IPS-18c (cell line): Measurements from ENCODE around the gene OXCT1.

ENCODE experiments used
- H3K4me3 ChIP-seq: 2 replicates; pipeline ENCODE4 v1.7.0; 2013; ENCODE audit warnings: low read depth, mild to moderate bottlenecking, low read length, moderate library complexity; ENCODE audit not compliant: insufficient read depth
- H3K9me3 ChIP-seq: one replicate; pipeline ENCODE4 v1.6.1; 2013; ENCODE audit warnings: mild to moderate bottlenecking, low read length, moderate library complexity; ENCODE audit not compliant: control insufficient read depth, insufficient read depth

OXCT1 gene

DNA sequence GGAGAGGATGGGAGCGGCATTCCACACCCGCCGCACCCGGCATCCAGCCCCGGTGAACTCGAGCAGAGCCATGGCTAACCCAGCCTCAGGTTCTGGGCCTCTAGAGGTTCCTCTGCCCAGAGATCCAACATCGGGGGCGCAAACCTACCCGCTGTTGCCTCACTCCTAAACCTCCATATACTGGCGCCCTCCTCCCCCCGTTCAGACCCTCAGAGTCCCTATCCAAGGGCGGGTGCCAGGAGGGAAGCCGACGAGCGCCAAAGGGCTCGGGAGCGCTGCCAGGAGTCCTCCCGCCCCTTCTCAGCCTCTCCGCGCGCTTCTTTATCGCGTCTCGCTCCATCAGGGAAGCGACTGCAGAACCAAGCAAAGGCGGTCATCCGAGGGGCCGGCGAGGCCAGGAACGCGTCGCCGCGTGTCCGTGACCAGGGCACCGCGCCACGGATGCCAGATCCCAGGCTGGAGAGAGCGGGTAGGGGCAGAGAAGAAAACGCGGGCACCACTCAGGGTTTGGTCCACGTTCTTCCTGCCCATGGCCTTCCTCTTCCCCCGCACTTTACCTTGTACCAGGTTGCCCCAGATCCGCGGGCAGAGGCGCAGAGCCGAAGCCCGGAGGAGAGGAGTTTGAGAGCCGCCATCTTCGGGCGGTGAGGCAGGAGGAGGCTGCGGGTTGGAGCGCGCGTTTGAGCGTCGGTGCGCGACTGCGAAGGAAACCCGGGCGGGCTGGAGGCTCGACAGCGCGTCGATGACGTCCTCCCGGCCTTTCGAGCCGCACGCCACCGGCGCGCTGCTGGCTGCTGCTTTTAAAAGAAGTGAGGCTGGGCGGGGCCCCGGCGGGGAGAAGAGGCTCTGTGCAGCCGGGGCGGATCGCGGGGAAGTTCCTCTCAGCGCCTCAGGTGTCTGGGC, at the start of gene OXCT1:
TSS of gene OXCT1 (minus strand) at position 702 of the 903 bp plus-strand sequence. CDS start at position 635, 67 bp downstream.
- no peaks in the 10 kb centered on the region for H3K9me3 ChIP-seq
- peak within 1 kb of the TSS; percentile 95 for H3K4me3 ChIP-seq

DNA sequence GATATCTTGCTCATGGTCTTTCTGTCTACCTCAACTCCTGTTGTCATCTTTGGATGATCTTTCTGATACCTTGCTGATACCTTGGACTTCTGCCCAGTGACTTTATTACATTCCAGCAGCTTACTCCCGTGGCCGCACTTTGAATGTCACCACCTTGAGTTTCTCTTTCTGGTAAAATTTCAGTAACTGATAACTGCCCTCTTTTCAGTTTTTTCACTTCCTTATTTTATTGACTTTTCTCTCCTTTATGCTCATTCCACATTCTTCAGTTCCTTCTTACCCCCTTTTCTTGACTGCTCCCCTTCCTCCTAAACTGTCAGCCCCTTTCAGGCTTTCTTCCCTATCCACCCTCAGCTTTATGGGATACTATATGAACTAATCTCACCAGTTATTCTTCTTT, 47.9 kb upstream of the OXCT1 start:
- Histone ChIP-seq H3K4me3 (no peak overlapping the region), H3K9me3 (no peaks in the 10 kb centered on the region)

DNA sequence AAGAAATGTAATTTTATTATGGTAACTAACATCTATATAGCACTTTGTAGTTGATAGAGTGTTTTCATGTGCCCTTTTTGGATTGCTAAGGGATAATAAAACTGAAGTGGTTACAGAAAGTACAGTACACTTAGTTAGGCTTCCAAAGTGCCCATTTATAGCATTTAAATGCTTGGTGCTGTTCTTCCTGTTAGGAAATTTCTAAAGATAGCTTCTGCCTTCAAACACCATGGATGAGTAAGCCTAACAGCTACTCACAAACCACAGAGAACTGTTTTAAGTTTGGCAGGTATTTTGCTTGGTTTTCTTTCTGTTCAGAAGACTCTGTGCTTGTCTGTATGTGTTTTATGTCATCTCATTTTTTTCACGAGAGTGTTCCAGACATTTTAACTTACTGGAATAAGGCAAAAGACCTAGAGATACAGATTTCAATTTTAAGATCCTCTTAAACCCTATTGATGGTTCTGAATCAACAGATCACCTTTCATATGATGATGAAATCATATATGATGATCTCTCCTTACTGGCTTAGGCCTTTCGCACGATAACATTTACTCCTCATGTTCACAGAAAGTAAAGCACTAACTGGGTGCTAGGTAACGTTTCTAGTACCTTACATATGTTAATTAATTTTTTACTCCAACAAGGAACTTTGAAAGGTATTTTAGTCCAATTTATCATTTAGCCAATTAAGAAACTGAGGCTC, 38.3 kb upstream of the OXCT1 start:
- no peak overlapping the region for H3K4me3 ChIP-seq
- H3K9me3 ChIP-seq, result no peaks in the 10 kb centered on the region

DNA sequence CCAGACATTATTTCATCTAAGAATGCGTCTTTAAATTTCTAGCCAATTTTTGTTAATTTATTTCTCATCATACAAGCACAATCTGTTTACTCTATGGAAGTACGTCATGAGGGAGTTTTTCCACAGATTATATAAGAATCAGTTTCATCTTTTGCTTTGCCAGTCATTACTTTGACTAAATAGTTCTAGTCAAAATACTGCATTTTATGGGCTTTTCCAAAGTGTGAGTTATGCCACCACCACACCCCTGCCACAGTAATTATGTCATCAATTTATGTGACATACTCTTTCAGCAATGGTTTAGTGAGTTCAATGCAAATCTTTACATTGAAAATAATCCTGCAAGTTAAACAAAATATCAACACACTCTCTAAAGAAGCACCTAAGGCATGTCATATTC, 35.9 kb upstream of the OXCT1 start:
- H3K9me3 ChIP-seq, result no peaks in the 10 kb centered on the region
- no peak overlapping the region for H3K4me3 ChIP-seq

DNA sequence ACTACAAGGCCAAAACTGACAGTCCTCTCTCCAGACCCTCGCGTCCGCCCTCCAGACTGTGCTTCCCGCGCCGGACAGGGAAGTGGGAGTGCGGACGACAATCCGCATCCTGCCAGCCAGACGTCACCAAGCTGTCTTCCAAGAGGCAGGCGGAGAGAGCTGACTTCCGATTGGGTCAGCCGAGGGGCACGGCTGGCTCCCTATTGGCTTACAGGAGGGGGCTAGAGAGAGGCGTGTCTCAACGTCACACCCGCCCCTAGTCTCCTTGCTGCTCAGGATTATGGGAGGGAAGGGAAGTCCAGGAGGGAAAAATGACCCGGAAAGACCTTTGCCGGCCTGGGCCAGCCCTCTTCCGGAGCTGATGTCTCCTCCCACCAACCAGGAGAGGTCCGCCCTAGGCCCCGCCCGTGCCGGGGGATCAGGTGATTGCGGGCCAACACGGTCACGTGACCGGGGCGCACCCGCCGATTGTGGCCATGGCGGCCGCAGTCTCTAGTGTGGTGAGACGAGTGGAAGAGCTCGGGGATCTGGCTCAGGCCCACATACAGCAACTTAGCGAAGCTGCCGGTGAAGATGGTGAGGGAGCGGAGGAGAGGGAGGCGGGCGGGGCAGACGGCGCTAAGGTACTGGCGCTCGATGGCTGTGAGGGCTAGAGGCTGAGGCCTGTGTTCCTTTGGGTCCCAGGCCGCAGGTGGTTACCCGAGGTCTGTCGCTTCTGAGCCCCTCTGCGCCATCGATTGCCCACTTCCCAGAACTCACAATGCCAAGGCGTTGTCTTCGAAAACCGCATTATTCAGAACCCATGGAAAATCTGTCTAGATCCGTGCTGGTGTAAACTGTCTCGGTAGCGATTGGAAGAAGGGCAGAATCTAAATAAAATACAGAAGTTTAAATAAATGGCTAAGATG, 33.9 kb upstream of the OXCT1 start, which contains the start of gene RIMOC1:
TSS of gene RIMOC1 (plus strand) at position 453 of the 908 bp plus-strand sequence. CDS start at position 477, 24 bp downstream.
- peak within 1 kb of the TSS; percentile 81 for H3K4me3 ChIP-seq
- no peaks in the 10 kb centered on the region for H3K9me3 ChIP-seq

DNA sequence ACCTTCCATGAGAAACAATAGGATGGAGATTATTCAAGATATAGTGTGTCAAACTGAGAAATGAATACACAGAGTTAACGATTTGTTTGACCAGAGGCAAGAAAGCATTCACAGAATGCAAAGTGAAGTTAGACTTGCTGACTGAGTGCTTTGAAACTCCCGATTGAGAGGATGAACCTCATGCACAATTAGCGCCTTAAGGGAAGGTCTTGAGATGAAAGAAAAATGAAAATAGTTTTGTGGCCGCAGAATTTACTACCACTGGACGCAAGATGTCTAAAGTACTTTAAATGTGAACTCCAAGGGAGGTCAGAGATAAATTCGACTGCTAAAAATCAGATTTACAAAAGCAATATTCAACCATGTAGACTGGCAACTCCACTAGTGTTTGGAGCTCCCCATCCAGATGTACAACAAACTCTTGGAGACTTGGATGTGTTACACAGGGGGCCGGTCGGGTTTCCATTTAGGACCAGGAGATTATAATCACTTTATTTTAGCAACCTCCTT, 33.2 kb upstream of the OXCT1 start:
- H3K9me3 ChIP-seq, result no peaks in the 10 kb centered on the region
- H3K4me3 ChIP-seq, result peak overlapping the region; percentile 68

DNA sequence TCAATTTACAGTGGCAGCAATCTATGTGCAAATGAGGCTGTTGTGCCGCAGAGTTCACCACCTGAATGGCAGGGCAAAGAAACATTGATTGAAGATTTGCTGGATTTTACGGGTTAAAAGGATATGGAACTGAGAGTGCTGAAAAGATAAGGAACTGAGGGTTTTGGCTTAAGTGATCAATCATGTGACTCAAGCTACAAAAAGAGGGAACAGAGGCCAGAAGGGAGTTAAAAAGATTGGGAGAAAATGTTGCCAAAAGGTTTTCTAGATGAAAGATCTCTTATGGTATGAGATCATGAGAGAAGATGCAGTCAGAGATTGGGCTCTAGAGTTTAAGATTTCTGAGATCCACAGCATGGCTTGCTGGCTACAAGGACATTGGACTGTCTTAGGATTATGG, 26.0 kb upstream of the OXCT1 start:
- Histone ChIP-seq H3K4me3 (no peak overlapping the region), H3K9me3 (no peaks in the 10 kb centered on the region)

DNA sequence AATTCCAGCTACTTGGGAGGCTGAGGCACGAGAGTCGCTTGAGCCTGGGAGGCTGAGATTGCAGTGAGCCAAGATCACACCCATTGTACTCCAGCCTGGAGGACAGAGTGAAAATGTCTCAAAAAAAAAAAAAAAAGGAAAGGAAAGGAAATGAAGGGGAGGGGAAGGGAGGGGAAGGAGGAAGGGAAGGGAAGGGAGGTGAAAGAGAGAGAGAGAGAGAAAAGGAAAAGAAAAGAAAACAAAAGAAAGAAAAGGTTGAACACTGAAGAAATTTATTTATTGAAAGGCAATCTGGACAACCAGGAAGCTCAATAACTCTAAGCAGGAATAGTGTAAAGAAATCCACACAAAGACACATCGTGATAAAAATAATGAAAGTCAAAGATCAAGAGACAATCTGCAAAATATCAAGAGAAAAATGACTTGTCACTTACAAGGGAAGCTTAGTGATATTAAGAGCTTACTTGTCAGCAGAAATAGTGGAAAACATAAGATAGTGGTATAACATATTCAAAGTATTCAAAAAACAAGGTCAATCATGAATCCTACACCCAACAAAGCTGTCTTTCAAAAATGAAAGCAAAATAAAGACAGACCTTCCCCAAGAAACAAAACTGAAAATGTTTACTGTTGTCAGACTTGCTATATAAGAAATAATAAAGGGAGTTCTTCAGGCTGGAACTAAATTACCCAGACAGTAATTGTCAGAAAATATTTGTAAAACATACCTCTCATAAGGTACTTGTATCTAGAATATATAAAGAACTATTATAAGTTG, 23.0 kb upstream of the OXCT1 start:
- H3K9me3 ChIP-seq, result no peaks in the 10 kb centered on the region
- no peak overlapping the region for H3K4me3 ChIP-seq

DNA sequence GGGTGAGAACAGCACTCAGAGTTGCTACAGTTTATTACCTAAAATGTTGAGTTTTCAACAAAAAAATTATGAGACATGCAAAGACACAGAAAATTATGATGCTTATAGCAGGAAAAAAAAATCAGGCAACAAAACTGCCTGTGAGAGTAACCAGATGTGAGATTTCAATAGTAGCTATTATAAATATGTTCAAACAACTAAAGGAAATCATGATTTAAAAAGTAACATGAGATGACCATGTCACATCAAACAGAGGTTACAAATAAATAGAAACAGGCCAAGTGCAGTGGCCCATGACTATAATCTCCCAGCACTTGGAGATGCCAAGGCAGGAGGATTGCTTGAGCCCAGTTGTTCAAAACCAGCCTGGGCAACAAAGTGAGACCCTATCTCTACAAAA, 21.8 kb upstream of the OXCT1 start:
- no peak overlapping the region for H3K4me3 ChIP-seq
- no peaks in the 10 kb centered on the region for H3K9me3 ChIP-seq

DNA sequence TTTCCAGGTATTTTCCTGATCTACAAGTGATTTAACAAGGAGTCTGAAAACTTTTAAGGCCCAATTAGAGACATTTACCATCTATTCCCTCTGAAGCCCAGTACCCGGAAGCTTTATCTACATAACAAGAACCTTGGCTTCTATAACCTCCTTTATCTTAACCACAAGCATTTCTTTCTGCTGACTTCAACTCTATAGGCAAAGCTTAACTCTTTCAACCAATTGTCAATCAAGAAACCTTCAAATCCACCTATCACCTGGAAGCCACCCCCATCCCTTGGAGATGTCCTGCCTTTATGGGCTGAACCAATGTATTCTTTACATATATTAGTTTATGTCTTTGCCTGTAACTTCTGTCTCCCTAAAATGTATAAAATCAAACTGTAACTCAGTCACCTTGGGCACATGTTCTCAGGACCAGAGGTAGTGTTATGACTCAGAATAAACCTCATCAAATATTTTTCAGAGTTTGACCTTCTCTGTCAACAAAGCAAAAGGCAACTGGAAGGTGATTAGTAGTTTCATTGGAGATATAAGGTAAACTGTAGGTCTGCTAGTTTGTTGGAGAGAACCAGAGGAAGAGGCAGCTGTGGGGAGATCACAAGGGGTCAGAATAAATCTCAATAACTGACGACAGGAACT, 21.0 kb upstream of the OXCT1 start:
- no peak overlapping the region for H3K4me3 ChIP-seq
- no peaks in the 10 kb centered on the region for H3K9me3 ChIP-seq

DNA sequence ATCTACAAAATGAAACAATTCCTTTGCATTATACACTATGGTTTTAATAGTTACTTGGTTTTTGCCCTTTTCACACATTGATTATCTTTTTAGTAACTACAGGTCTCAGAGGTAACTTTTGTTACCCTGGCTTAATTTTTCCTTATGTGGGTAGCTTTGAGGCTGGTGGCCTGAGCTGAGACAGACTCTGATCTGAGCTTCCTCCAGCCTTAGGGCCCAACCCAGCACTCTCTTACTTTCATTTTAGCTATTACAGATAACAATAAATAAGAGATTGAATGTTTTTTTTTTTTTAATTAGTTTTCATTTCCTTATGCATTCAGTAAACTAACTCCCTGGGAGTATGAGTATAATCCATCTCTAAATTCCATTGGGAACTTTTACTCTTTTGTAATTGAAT, 15.1 kb upstream of the OXCT1 start:
- peaks cover 2% of the 10 kb centered on the region for H3K9me3 ChIP-seq
- no peak overlapping the region for H3K4me3 ChIP-seq

DNA sequence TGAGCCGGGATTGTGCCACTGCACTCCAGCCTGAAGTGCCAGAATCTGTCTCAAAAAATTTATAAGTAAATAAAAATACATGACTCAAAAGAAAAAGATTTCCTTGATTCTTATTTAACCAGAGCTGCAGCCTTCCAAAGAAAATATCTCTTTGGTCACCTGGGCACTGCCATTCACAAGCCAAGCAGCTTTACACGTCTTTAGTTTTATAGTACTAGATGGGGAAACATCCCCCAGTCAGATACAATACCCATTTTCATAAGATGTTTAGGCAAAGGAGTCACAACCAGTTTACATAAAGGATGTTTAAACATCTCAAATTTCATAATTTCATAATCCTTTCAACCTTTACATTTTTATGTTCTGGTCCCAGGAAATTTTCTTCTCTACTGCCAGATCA, 13.7 kb upstream of the OXCT1 start:
- H3K9me3 ChIP-seq, result peaks cover 2% of the 10 kb centered on the region
- H3K4me3 ChIP-seq, result no peak overlapping the region

DNA sequence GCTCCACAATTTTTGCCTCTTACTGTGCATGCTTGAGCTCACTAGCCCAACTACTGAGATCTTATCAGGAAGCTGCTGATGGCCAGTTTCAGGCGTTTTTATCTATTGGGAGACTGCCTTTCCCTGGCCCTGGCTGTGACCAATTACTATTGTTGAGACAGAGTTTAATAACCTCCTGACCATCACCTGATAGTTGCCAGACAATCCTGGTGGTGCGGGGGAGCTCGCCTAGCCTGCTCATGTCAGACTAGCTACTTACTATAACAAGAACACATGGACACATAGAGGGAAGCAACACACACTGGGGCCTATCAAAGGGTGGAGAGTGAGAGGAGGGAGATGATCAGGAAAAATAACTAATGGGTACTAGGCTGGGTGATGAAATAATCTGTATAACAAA, 13.0 kb upstream of the OXCT1 start:
- Histone ChIP-seq H3K4me3 (no peak overlapping the region), H3K9me3 (peaks cover 2% of the 10 kb centered on the region)

DNA sequence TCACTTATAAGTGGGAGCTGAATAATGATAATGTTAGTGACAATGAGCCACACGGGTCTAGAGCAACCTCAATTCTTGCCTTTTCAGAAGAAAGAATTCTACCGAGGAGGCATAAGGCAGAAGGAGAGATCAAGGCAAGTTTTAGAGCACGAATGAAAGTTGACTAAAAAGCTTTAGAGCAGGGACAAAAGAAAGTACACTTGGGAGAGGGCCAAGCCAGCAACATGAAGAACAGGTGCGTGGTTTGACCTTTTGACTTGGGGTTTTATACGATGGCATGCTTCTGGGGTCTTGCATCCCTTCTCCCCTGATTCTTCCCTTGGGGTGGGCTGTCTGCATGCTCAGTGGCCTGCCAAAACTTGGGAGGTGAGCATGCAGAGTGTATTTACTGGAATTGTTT, 12.5 kb upstream of the OXCT1 start:
- H3K9me3 ChIP-seq, result peaks cover 2% of the 10 kb centered on the region
- no peak overlapping the region for H3K4me3 ChIP-seq

DNA sequence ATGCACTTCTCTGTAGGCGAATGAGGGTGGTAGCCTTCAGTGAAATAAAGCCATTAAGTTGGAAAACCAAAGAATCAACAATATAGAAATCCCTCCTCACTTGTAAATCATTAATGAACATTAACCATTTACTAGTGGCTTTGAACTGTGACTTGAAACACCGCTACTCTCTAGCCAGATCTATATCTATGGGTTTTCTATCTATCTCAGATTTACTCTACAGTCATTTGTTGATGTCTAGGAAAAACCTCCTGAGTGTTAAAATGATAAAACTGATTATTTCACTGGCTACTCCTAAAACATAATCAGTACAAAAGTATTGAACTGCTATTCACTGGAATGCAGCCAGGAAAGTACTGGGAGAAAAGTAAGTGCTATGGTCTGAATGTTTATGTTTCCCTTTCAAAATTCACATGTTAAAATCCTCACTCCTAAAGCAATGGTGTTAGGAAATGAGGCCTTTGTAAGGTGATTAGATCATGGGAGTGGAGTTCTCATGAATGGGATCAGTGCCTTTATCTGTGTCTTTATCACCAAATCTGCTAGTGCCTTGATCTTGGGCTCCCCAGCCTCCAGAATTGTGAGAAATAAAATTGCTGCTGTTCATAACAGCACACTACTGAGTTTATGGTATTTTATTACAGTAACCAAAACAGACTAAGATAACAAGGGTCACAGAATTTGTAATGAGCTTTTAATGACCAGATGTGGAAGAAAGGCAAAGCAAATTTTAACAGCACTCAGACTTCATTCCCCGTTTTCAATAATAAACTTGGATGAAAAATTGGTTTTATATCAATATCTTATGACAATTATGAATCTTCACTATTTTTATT, 8.6 kb upstream of the OXCT1 start:
- no peaks in the 10 kb centered on the region for H3K9me3 ChIP-seq
- H3K4me3 ChIP-seq, result no peak overlapping the region
